Measurements from ENCODE around the gene FOXF2. TPM values are rescaled to one million over a fixed set of nuclear protein-coding genes. Genes with fewer than 3 reads are reported as not detected.
"Not testable (repeated sequence)": the region's sequence is repeated elsewhere in the genome, so short reads cannot be mapped to it uniquely, and the experiment has no call there.

Gene FOXF2
- total and polyA plus RNA-seq, 7 experiments from 2014 or later: not detected

DNA sequence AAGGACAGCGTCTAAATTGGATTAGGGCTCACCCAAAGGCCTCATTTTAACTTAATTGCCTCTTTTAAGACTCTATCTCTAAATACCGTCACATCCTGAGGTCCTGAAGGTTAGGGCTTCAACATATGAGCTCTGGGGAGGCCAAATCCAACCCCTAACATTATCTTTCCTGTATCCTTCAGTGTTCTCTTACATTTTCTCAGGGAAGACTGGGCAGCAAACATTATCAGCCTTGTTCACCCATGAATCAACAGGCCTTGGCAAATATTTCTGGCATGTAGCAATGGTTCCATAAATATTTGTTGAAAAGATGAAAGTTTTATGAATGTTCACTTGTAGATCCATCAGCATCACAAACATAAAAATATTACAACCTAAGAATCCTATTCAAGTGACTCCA lies 24.6 kb upstream of the FOXF2 start:
- ChIA-PET CTCF (no interaction called here), POLR2A (no interaction called here)
- H3K9me3 Mint-ChIP-seq: peaks cover 0 to 21% (median 6%) of the 10 kb centered on the region in 11 donors
- Histone ChIP-seq H3K27me3 (ENCODE audit: control insufficient read depth in 2 of 2, insufficient read depth in 2 of 2, low read length in 2 of 2) (no peaks in the 10 kb centered on the region), H3K27ac (ENCODE audit: low read depth, low read length) (no peak overlapping the region), H3K36me3 (ENCODE audit: control insufficient read depth in 2 of 3, insufficient read depth in 3 of 3, low read length in 3 of 3) (no peaks in the 10 kb centered on the region), H3K9me3 (ENCODE audit: control insufficient read depth in 2 of 3, low read length in 3 of 3) (peaks cover 0 to 4% (median 0%) of the 10 kb centered on the region in 3 experiments), H3K4me1 (ENCODE audit: control insufficient read depth in 2 of 2, insufficient read depth in 2 of 2, low read length in 2 of 2) (no peaks in the 10 kb centered on the region), H3K4me3 (ENCODE audit: low read length) (no peak overlapping the region)
- ATAC-seq: no peak
- H3K4me3 Mint-ChIP-seq: no peak overlapping the region
- intact Hi-C loops (cut with micrococcal nuclease): no loop called here
- H3K27ac Mint-ChIP-seq: no peak overlapping the region
- H3K36me3 Mint-ChIP-seq: no peaks in the 10 kb centered on the region
- H3K4me1 Mint-ChIP-seq: no peaks in the 10 kb centered on the region
- peaks cover 32 to 59% (median 56%) of the 10 kb centered on the region in 5 donors for H3K27me3 Mint-ChIP-seq
- no peak for DNase-seq

DNA sequence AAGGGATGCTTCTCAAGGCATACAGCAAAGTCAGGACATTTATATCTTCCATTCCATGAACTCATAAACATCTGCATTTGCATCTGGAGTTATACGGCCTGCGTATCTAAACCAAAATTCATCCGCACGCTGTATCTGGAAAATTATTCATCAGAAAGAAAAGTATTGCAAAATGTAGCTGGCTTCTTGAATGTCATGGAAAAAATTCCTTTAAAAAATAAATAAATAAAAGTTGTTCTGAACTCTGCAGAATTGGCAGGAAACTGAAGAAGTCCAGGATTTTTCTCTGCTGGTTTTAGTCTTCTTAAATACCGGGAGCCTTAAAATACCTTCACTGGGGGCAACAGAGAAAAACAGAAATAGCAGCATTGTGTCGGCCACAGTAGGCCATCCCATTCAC lies 23.7 kb upstream of the FOXF2 start:
- DNase-seq (no peak), ATAC-seq (no peak)
- H3K27me3 Mint-ChIP-seq: peaks cover 36 to 63% (median 60%) of the 10 kb centered on the region in 5 donors
- Histone ChIP-seq H3K4me1 (ENCODE audit: control insufficient read depth in 2 of 2, insufficient read depth in 2 of 2, low read length in 2 of 2) (no peaks in the 10 kb centered on the region), H3K36me3 (ENCODE audit: control insufficient read depth in 2 of 3, insufficient read depth in 3 of 3, low read length in 3 of 3) (no peaks in the 10 kb centered on the region), H3K4me3 (ENCODE audit: low read length) (no peak overlapping the region), H3K27me3 (ENCODE audit: control insufficient read depth in 2 of 2, insufficient read depth in 2 of 2, low read length in 2 of 2) (no peaks in the 10 kb centered on the region), H3K27ac (ENCODE audit: low read depth, low read length) (no peak overlapping the region), H3K9me3 (ENCODE audit: control insufficient read depth in 2 of 3, low read length in 3 of 3) (peaks cover 0 to 4% (median 0%) of the 10 kb centered on the region in 3 experiments)
- H3K9me3 Mint-ChIP-seq: peaks cover 0 to 29% (median 7%) of the 10 kb centered on the region in 11 donors
- H3K36me3 Mint-ChIP-seq: no peaks in the 10 kb centered on the region
- intact Hi-C loops (cut with micrococcal nuclease): no loop called here
- H3K4me3 Mint-ChIP-seq: no peak overlapping the region
- no peak overlapping the region for H3K27ac Mint-ChIP-seq
- CTCF ChIA-PET: no interaction called here
- POLR2A ChIA-PET: no interaction called here
- no peaks in the 10 kb centered on the region for H3K4me1 Mint-ChIP-seq

DNA sequence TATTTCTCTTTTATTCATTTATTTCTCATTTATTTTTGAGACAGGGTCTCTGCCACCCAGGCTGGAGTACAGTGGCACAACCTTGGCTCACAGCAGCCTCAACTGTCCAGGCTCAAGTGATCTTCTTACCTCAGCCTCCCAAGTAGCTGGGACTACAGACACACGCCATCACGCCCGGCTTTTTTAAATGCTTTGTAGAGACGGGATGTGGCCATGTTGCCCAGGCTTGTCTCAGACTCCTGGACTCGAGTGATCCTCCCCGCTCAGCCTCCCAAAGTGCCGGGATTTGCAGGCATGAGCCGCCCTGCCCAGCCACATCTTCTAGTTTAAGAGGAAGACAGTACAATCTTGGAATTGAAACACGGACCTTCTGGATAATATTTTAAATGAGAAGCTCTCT lies 21.6 kb upstream of the FOXF2 start:
- Mint-ChIP-seq H3K4me3 (no peak overlapping the region), H3K27me3 (peaks cover 51 to 73% (median 70%) of the 10 kb centered on the region in 5 donors), H3K27ac (no peak overlapping the region), H3K36me3 (no peaks in the 10 kb centered on the region), H3K4me1 (no peaks in the 10 kb centered on the region), H3K9me3 (peaks cover 0 to 36% (median 9%) of the 10 kb centered on the region in 11 donors)
- Histone ChIP-seq H3K27ac (ENCODE audit: low read depth, low read length) (no peak overlapping the region), H3K36me3 (ENCODE audit: control insufficient read depth in 2 of 3, insufficient read depth in 3 of 3, low read length in 3 of 3) (no peaks in the 10 kb centered on the region), H3K4me3 (ENCODE audit: low read length) (no peak overlapping the region), H3K9me3 (ENCODE audit: control insufficient read depth in 2 of 3, low read length in 3 of 3) (peaks cover 0 to 4% (median 0%) of the 10 kb centered on the region in 3 experiments), H3K27me3 (ENCODE audit: control insufficient read depth in 2 of 2, insufficient read depth in 2 of 2, low read length in 2 of 2) (no peaks in the 10 kb centered on the region), H3K4me1 (ENCODE audit: control insufficient read depth in 2 of 2, insufficient read depth in 2 of 2, low read length in 2 of 2) (no peaks in the 10 kb centered on the region)
- POLR2A ChIA-PET: no interaction called here
- DNase-seq (no peak), ATAC-seq (no peak)
- intact Hi-C loops (cut with micrococcal nuclease): no loop called here
- CTCF ChIA-PET: no interaction called here

DNA sequence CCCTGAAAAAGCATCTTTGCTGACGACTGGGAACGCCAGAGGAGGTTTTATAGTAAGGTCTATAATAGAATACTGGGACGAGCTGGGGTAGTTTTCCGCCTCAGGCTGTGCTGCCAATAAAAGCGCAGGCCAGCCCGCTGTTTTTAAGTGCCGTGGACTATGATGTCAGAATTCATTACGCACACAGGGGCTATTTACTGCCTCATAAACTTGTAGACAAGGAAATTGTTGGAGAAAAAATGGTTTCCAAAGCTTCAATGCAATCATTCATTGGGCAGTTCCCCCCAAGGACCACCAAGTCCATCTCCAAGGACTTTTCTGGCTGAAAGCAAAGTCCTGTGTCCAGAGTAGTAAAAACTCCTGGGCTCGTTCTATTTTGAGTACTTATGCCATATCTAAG lies 20.4 kb upstream of the FOXF2 start:
- Histone ChIP-seq H3K27me3 (ENCODE audit: control insufficient read depth in 2 of 2, insufficient read depth in 2 of 2, low read length in 2 of 2) (no peaks in the 10 kb centered on the region), H3K9me3 (ENCODE audit: control insufficient read depth in 2 of 3, low read length in 3 of 3) (peaks cover 0 to 4% (median 0%) of the 10 kb centered on the region in 3 experiments), H3K36me3 (ENCODE audit: control insufficient read depth in 2 of 3, insufficient read depth in 3 of 3, low read length in 3 of 3) (no peaks in the 10 kb centered on the region), H3K4me1 (ENCODE audit: control insufficient read depth in 2 of 2, insufficient read depth in 2 of 2, low read length in 2 of 2) (no peaks in the 10 kb centered on the region), H3K27ac (ENCODE audit: low read depth, low read length) (no peak overlapping the region), H3K4me3 (ENCODE audit: low read length) (no peak overlapping the region)
- POLR2A ChIA-PET: no interaction called here
- CTCF ChIA-PET: no interaction called here
- Mint-ChIP-seq H3K27me3 (peaks cover 60 to 77% (median 73%) of the 10 kb centered on the region in 5 donors), H3K4me3 (no peak overlapping the region), H3K4me1 (no peaks in the 10 kb centered on the region), H3K27ac (no peak overlapping the region), H3K9me3 (peaks cover 0 to 41% (median 9%) of the 10 kb centered on the region in 11 donors), H3K36me3 (peaks cover 0 to 2% (median 0%) of the 10 kb centered on the region in 5 donors)
- ATAC-seq: no peak
- intact Hi-C loops (cut with micrococcal nuclease): no loop called here
- DNase-seq: no peak

DNA sequence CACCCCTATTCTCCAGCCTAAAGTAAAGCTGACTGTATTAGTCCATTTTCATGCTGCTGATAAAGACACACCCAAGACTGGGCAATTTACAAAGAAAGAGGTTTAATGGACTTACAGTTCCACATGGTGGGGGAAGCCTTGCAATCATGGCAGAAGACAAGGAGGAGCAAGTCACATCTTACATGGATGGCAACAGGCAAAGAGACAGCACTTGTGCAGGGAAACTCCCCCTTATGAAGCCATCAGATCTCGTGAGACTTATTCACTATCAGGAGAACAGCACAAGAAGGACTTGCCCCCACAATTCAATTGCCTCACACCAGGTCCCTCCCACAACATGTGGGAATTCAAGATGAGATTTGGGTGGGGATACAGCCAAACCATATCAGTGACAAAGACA lies 19.7 kb upstream of the FOXF2 start:
- H3K4me3 ChIP-seq (ENCODE audit: low read length); H3K4me1 ChIP-seq (ENCODE audit: control insufficient read depth in 2 of 2, insufficient read depth in 2 of 2, low read length in 2 of 2); H3K4me3 Mint-ChIP-seq; H3K36me3 ChIP-seq (ENCODE audit: control insufficient read depth in 2 of 3, insufficient read depth in 3 of 3, low read length in 3 of 3); intact Hi-C loops (cut with micrococcal nuclease); DNase-seq; ATAC-seq; H3K4me1 Mint-ChIP-seq; H3K9me3 ChIP-seq (ENCODE audit: control insufficient read depth in 2 of 3, low read length in 3 of 3); H3K36me3 Mint-ChIP-seq; H3K27ac Mint-ChIP-seq; H3K27ac ChIP-seq (ENCODE audit: low read depth, low read length); POLR2A ChIA-PET; CTCF ChIA-PET; H3K27me3 ChIP-seq (ENCODE audit: control insufficient read depth in 2 of 2, insufficient read depth in 2 of 2, low read length in 2 of 2): not testable (repeated sequence)
- H3K27me3 Mint-ChIP-seq: peaks cover 61 to 80% (median 73%) of the 10 kb centered on the region in 5 donors
- H3K9me3 Mint-ChIP-seq: peaks cover 0 to 41% (median 9%) of the 10 kb centered on the region in 11 donors

DNA sequence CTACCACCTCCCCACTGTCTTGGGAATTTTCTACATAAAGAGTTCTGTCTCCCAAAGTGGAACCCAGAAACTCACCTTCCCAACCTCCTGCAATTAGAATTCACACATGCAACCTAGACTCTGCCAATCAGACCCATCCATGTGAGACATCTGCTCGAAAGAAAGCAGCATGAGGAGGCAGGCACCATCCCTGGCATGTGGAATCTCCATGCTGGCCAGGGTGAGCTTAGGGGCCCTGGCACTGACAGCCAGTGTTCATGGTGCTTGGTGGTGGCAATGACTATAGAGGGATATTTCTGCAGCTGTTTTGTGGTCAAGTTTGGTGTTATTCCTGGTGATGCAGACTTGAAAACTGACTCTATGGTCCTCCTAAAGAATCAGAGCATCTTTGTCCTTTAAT lies 17.4 kb upstream of the FOXF2 start:
- H3K27ac Mint-ChIP-seq: no peak overlapping the region
- no peaks in the 10 kb centered on the region for H3K36me3 ChIP-seq (ENCODE audit: control insufficient read depth in 2 of 3, insufficient read depth in 3 of 3, low read length in 3 of 3)
- H3K27me3 ChIP-seq (ENCODE audit: control insufficient read depth in 2 of 2, insufficient read depth in 2 of 2, low read length in 2 of 2): no peaks in the 10 kb centered on the region
- DNase-seq: no peak
- H3K27ac ChIP-seq (ENCODE audit: low read depth, low read length): no peak overlapping the region
- ATAC-seq: no peak
- ChIA-PET CTCF (no interaction called here), POLR2A (no interaction called here)
- peaks cover 0 to 4% (median 0%) of the 10 kb centered on the region in 3 experiments for H3K9me3 ChIP-seq (ENCODE audit: control insufficient read depth in 2 of 3, low read length in 3 of 3)
- peaks cover 69 to 92% (median 82%) of the 10 kb centered on the region in 5 donors for H3K27me3 Mint-ChIP-seq
- no peak overlapping the region for H3K4me3 Mint-ChIP-seq
- H3K4me1 ChIP-seq (ENCODE audit: control insufficient read depth in 2 of 2, insufficient read depth in 2 of 2, low read length in 2 of 2): no peaks in the 10 kb centered on the region
- peaks cover 0 to 4% (median 3%) of the 10 kb centered on the region in 5 donors for H3K36me3 Mint-ChIP-seq
- no peaks in the 10 kb centered on the region for H3K4me1 Mint-ChIP-seq
- no peak overlapping the region for H3K4me3 ChIP-seq (ENCODE audit: low read length)
- H3K9me3 Mint-ChIP-seq: peaks cover 0 to 41% (median 9%) of the 10 kb centered on the region in 11 donors
- intact Hi-C loops (cut with micrococcal nuclease): no loop called here

DNA sequence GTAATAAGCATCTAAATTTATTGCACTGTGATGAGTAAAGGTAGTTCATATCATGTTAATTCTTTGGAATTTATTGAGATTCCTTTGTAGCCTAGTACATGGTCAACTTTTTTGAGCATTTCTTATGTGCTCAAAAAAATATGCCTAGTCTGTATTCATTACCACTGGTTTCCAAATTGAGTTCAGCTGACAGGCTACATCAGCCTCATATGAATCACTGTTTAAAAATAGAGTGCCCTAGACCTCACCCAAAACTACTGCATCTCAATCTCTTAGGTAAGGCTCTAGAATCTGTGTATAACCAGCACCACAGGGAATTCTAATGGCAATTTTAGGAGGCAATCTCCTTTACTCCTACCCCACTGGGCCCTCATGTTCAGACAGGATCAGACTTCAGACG lies 16.7 kb upstream of the FOXF2 start:
- ChIA-PET POLR2A (no interaction called here), CTCF (no interaction called here)
- Histone ChIP-seq H3K4me1 (ENCODE audit: control insufficient read depth in 2 of 2, insufficient read depth in 2 of 2, low read length in 2 of 2) (no peaks in the 10 kb centered on the region), H3K27ac (ENCODE audit: low read depth, low read length) (no peak overlapping the region), H3K27me3 (ENCODE audit: control insufficient read depth in 2 of 2, insufficient read depth in 2 of 2, low read length in 2 of 2) (no peaks in the 10 kb centered on the region), H3K36me3 (ENCODE audit: control insufficient read depth in 2 of 3, insufficient read depth in 3 of 3, low read length in 3 of 3) (no peaks in the 10 kb centered on the region), H3K4me3 (ENCODE audit: low read length) (no peak overlapping the region), H3K9me3 (ENCODE audit: control insufficient read depth in 2 of 3, low read length in 3 of 3) (peaks cover 0 to 4% (median 0%) of the 10 kb centered on the region in 3 experiments)
- peaks cover 0 to 4% (median 3%) of the 10 kb centered on the region in 7 donors for H3K4me1 Mint-ChIP-seq
- H3K9me3 Mint-ChIP-seq: peaks cover 0 to 41% (median 9%) of the 10 kb centered on the region in 11 donors
- DNase-seq: no peak
- ATAC-seq: no peak
- no peak overlapping the region for H3K4me3 Mint-ChIP-seq
- H3K27ac Mint-ChIP-seq: no peak overlapping the region
- intact Hi-C loops (cut with micrococcal nuclease): no loop called here
- H3K36me3 Mint-ChIP-seq: peaks cover 0 to 4% (median 3%) of the 10 kb centered on the region in 5 donors
- peaks cover 74 to 93% (median 80%) of the 10 kb centered on the region in 5 donors for H3K27me3 Mint-ChIP-seq

All from naive thymus-derived CD4-positive, alpha-beta T cell (primary cell).